Smooth muscle cell (in vitro differentiated cells): ENCODE data around the gene SH2D5. TPM values are rescaled to one million over a fixed set of nuclear protein-coding genes. Genes with fewer than 3 reads are reported as not detected.

Experiments used
- DNase-seq: peaks from one replicate; lab custom pipeline; 2025; ENCODE audit not compliant: unreplicated experiment; lab: John Stamatoyannopoulos, UW
- H2AFZ ChIP-seq: fragments of 200-600 bp; sonication (generic); 2 replicates; pipeline ENCODE4 v1.6.0; 2016; ENCODE audit warnings: antibody characterized with exemption, low read depth, mild to moderate bottlenecking
- H3F3A ChIP-seq: fragments of 200-600 bp; sonication (generic); 2 replicates; pipeline ENCODE4 v1.6.0; 2017; ENCODE audit warnings: antibody characterized with exemption, low read depth
- H3K27ac ChIP-seq: fragments of 200-600 bp; sonication (generic); 2 replicates; pipeline ENCODE4 v1.5.1; 2016; ENCODE audit warnings: low read depth, mild to moderate bottlenecking
- H3K27me3 ChIP-seq: fragments of 200-600 bp; sonication (generic); 2 replicates; pipeline ENCODE4 v1.6.1; 2016; ENCODE audit warnings: low read depth, mild to moderate bottlenecking
- H3K36me3 ChIP-seq: fragments of 200-600 bp; sonication (generic); 2 replicates; pipeline ENCODE4 v1.5.1; 2016; ENCODE audit warnings: low read depth
- H3K4me1 ChIP-seq: fragments of 200-600 bp; sonication (generic); 2 replicates; pipeline ENCODE4 v1.5.1; 2016; ENCODE audit warnings: low read depth
- H3K4me2 ChIP-seq: fragments of 200-600 bp; sonication (generic); 2 replicates; pipeline ENCODE4 v1.6.0; 2016; ENCODE audit warnings: mild to moderate bottlenecking
- H3K4me3 ChIP-seq: fragments of 200-600 bp; sonication (generic); 2 replicates; pipeline ENCODE4 v1.5.1; 2016; ENCODE audit warnings: mild to moderate bottlenecking
- H3K79me2 ChIP-seq: fragments of 200-600 bp; sonication (generic); 2 replicates; pipeline ENCODE4 v1.6.0; 2016; ENCODE audit warnings: low read depth, mild to moderate bottlenecking
- H3K9ac ChIP-seq: fragments of 200-600 bp; sonication (generic); 2 replicates; pipeline ENCODE4 v1.6.0; 2016; ENCODE audit warnings: low read depth
- H3K9me3 ChIP-seq: fragments of 200-600 bp; sonication (generic); replicated peaks from 2 replicates; pipeline ENCODE4 v1.5.1; 2016; ENCODE audit warnings: low read depth
- H4K20me1 ChIP-seq: fragments of 200-600 bp; sonication (generic); 2 replicates; pipeline ENCODE4 v1.6.0; 2016; ENCODE audit warnings: low read depth
- CTCF ChIP-seq: fragments of 200-600 bp; sonication (generic); IDR thresholded peaks from 2 replicates; pipeline ENCODE4 v1.5.1; 2017; ENCODE audit warnings: borderline replicate concordance, mild to moderate bottlenecking, antibody characterized with exemption; ENCODE audit not compliant: insufficient read depth, poor library complexity, severe bottlenecking
- WGBS: methylation state at CpG from one replicate; pipeline ENCODE4 v1.1.7; 2016; ENCODE audit warnings: low lambda C conversion rate; 5-methylcytosine and 5-hydroxymethylcytosine counted together
- polyA plus RNA-seq: library from polyadenylated mRNA; unstranded; fragments of >200 nt; fragmentation: Nextera tagmentation; extraction: Ambion mirVana; gene quantifications from 2 replicates; pipeline ENCODE4 v1.2.1, GENCODE V29; 2016
- total RNA-seq: library from RNA; depleted of rRNA; stranded (reverse); fragments of >200 nt; gene quantifications from 2 replicates; pipeline ENCODE4 v1.2.3, GENCODE V29; 2014

Gene SH2D5
- total and polyA plus RNA-seq, 2 experiments from 2014 or later: 0.18 TPM; not detected in 1

GRCh38 chr1:20701847-20702246 lies 30.7 kb downstream of the SH2D5 start:
- H3K79me2 ChIP-seq: no peaks in the 10 kb centered on the region
- no peak overlapping the region for H3K4me3 ChIP-seq
- H3K9ac ChIP-seq: no peak overlapping the region
- H3K27ac ChIP-seq: no peak overlapping the region
- no peak for DNase-seq
- H3K4me1 ChIP-seq: no peaks in the 10 kb centered on the region
- H3K36me3 ChIP-seq: no peaks in the 10 kb centered on the region
- no peak for TF ChIP-seq CTCF
- no peak overlapping the region for H3K4me2 ChIP-seq
- peaks cover 12% of the 10 kb centered on the region for H3F3A ChIP-seq
- no peaks in the 10 kb centered on the region for H3K27me3 ChIP-seq
- H4K20me1 ChIP-seq: no peaks in the 10 kb centered on the region
- no peak overlapping the region for H2AFZ ChIP-seq
- 81% methylated on average over 5 of the region's 5 CpGs for WGBS
- no peaks in the 10 kb centered on the region for H3K9me3 ChIP-seq

DNA sequence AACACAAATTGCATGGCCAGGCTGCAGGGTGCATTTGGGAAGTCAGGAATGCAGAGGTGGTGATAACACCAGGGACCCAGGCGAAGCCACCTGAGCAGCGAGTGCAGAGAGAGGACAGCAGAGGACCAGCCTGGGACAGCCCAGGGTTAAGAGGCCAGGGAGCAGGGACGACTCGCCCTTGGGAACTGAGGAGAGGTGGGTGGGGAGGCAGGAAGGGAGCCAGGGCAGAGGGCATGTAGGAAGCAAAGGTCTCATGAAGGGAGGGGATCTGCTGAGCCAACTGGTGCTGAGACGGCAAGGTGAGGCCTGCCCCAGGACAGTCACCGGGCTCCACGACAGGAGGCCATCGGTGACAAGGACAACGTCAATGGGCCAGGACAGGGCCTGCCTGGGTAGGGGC lies 31.1 kb downstream of the SH2D5 start:
- H3K27me3 ChIP-seq: no peaks in the 10 kb centered on the region
- H3K9me3 ChIP-seq: no peaks in the 10 kb centered on the region
- H3F3A ChIP-seq: peaks cover 8% of the 10 kb centered on the region
- DNase-seq: no peak
- no peak overlapping the region for H3K4me3 ChIP-seq
- no peak overlapping the region for H3K9ac ChIP-seq
- no peak overlapping the region for H3K27ac ChIP-seq
- no peak overlapping the region for H3K4me2 ChIP-seq
- 97% methylated on average over 9 of the region's 9 CpGs for WGBS
- H3K79me2 ChIP-seq: no peaks in the 10 kb centered on the region
- no peaks in the 10 kb centered on the region for H3K36me3 ChIP-seq
- H2AFZ ChIP-seq: no peak overlapping the region
- TF ChIP-seq CTCF: no peak
- H4K20me1 ChIP-seq: no peaks in the 10 kb centered on the region
- no peaks in the 10 kb centered on the region for H3K4me1 ChIP-seq

DNA sequence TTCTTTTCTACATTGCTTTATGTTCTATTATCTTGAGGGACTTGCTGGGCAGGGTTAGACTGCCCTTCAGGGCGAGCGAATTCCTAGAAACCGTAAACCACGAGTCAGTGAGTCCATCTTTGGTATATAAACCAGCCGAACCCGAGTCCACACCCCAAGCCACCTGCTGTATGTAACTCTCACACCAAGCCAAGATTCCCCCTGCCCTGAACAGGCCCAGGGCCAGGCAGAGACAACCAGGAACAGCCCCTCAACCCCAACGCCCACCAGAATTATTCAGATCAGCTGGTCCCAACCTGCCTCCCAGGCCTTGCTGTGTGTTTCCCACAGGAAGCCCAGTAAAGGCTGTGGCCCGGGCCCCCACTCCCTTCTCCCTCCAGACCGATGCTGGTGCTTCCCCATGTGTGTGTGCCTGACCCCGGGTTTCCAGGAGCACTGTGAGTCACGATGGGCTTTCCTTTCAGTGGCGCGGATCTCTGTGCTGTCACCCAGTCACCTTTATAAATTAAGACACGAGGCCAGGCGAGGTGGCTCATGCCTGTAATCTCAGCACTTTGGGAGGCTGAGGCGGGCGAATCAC lies 31.8 kb downstream of the SH2D5 start:
- H3K79me2 ChIP-seq: no peaks in the 10 kb centered on the region
- H3K4me2 ChIP-seq: no peak overlapping the region
- no peak overlapping the region for H3K9ac ChIP-seq
- H3F3A ChIP-seq: peaks cover 3% of the 10 kb centered on the region
- H3K36me3 ChIP-seq: no peaks in the 10 kb centered on the region
- no peaks in the 10 kb centered on the region for H3K4me1 ChIP-seq
- no peaks in the 10 kb centered on the region for H3K27me3 ChIP-seq
- H4K20me1 ChIP-seq: no peaks in the 10 kb centered on the region
- no peak for TF ChIP-seq CTCF
- WGBS: 75% methylated on average over 17 of the region's 17 CpGs
- H3K27ac ChIP-seq: no peak overlapping the region
- H3K9me3 ChIP-seq: no peaks in the 10 kb centered on the region
- no peak overlapping the region for H3K4me3 ChIP-seq
- H2AFZ ChIP-seq: no peak overlapping the region
- no peak for DNase-seq

GRCh38 chr1:20699558-20699957 lies 32.9 kb downstream of the SH2D5 start:
- Histone ChIP-seq H3K36me3 (no peaks in the 10 kb centered on the region), H3K4me3 (no peak overlapping the region), H3K27ac (no peak overlapping the region), H3K4me2 (no peak overlapping the region), H3K27me3 (no peaks in the 10 kb centered on the region), H3K79me2 (no peaks in the 10 kb centered on the region), H3K9ac (no peak overlapping the region), H3K9me3 (no peaks in the 10 kb centered on the region), H3F3A (peaks cover 3% of the 10 kb centered on the region), H4K20me1 (no peaks in the 10 kb centered on the region), H3K4me1 (no peaks in the 10 kb centered on the region), H2AFZ (no peak overlapping the region)
- 79% methylated on average over 9 of the region's 9 CpGs for WGBS
- no peak for TF ChIP-seq CTCF
- DNase-seq: no peak
